ENCODE data around the gene MRPS10. TPM values are rescaled to one million over a fixed set of nuclear protein-coding genes. Genes with fewer than 3 reads are reported as not detected.

The MRPS10 gene
- polyA plus RNA-seq, 1 of the 3 experiments (the other 2 are of a cell fraction) = 29.8 TPM

- TF ChIP-seq FOSL2 (IDR thresholded peaks at IDR 0.05; ENCODE audit: borderline replicate concordance, low read depth) = peak; percentile 80
- TF ChIP-seq TEAD4 (IDR thresholded peaks at IDR 0.05; ENCODE audit: borderline replicate concordance, insufficient read depth) = no peak
- TF ChIP-seq NFIC (IDR thresholded peaks at IDR 0.05; ENCODE audit: borderline replicate concordance) = peak; percentile 62
- TF ChIP-seq FOXJ3 (CRISPR knock-in tag; IDR thresholded peaks at IDR 0.05) = no peak
- no peak for TF ChIP-seq TAF1 (IDR thresholded peaks at IDR 0.05; ENCODE audit: borderline replicate concordance, low read depth, low read length)
- peak; percentile 48; the same call in 1 of the 2 replicates for TF ChIP-seq ELF1 (IDR thresholded peaks at IDR 0.05)
- TF ChIP-seq RCOR1 (IDR thresholded peaks at IDR 0.05; ENCODE audit: low read length) = no peak
- TF ChIP-seq SIN3A (IDR thresholded peaks at IDR 0.05; ENCODE audit: borderline replicate concordance, low read depth, low read length) = no peak
- peak; percentile 17; the same call in 1 of the 2 replicates for TF ChIP-seq CTCF (IDR thresholded peaks at IDR 0.05)
- no peak for TF ChIP-seq FOXM1 (IDR thresholded peaks at IDR 0.05; ENCODE audit: low read depth)
- peak; percentile 78 for TF ChIP-seq PBX3 (IDR thresholded peaks at IDR 0.05)
- TF ChIP-seq MXI1 (IDR thresholded peaks at IDR 0.05; ENCODE audit: low read depth, low read length) = no peak
- TF ChIP-seq ZBTB33 (IDR thresholded peaks at IDR 0.05; ENCODE audit: borderline replicate concordance, low read depth) = no peak
- TF ChIP-seq RFX5 (IDR thresholded peaks at IDR 0.05; ENCODE audit: low read length) = no peak
- no peak; the same call in 1 of the 2 replicates for TF ChIP-seq GABPA (IDR thresholded peaks at IDR 0.05; ENCODE audit: low read depth)
- TF ChIP-seq CHD2 (IDR thresholded peaks at IDR 0.05; ENCODE audit: low read length, partially characterized antibody) = no peak
- no peak for TF ChIP-seq IRF3 (IDR thresholded peaks at IDR 0.05; ENCODE audit: low read depth, low read length)
- no peak for TF ChIP-seq EZH2phosphoT487 (IDR thresholded peaks at IDR 0.05; ENCODE audit: borderline replicate concordance, low read depth)
- TF ChIP-seq YY1 (IDR thresholded peaks at IDR 0.05; ENCODE audit: low read depth) = no peak
- TF ChIP-seq GATA2 (CRISPR knock-in tag; IDR thresholded peaks at IDR 0.05) = no peak
- no peak for TF ChIP-seq USF2 (IDR thresholded peaks at IDR 0.05; ENCODE audit: borderline replicate concordance, low read depth, low read length)
These were observed 19.9 kb downstream of the MRPS10 start (continued) for GRCh38 chr6:42197555-42198362.

Data from SK-N-SH (cell line).